GM23248 (cell line): ENCODE measurements around the gene PRKAA1.
"Not testable (repeated sequence)": the region's sequence is repeated elsewhere in the genome, so short reads cannot be mapped to it uniquely, and the experiment has no call there.

Experiments
- EZH2 ChIP-seq: fragments of 200-600 bp; sonication (generic); IDR thresholded peaks from 2 replicates; pipeline ENCODE4 v1.6.1; 2018; ENCODE audit warnings: antibody characterized with exemption, mild to moderate bottlenecking; ENCODE audit not compliant: insufficient read depth, poor library complexity, severe bottlenecking
- EZH2phosphoT487 ChIP-seq: fragments of 200-600 bp; sonication (generic); IDR thresholded peaks from 2 replicates; pipeline ENCODE4 v1.6.1; 2018; ENCODE audit warnings: antibody characterized with exemption, moderate library complexity, mild to moderate bottlenecking, low read depth; ENCODE audit not compliant: insufficient read depth

DNA sequence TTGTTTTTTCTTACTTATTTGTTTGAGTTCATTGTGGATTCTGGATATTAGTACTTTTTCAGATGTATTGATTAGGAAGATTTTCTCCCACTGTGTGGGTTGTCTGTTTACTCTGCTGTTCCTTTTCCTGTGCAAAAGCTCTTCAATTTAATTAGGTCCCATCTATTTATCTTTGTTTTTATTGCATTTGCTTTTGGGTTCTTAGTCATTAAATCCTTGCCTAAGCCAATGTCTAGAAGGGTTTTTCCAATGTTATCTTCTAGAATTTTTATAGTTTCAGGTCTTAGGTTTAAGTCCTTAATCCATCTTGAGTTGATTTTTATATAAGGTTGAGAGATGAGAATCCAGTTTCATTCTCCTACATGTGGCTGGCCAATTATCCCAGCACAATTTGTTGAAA is 3.8 kb downstream of the PRKAA1 start:
- TF ChIP-seq EZH2, EZH2phosphoT487: not testable (repeated sequence)
